ENCODE data around the gene CARS1. TPM values are rescaled to one million over a fixed set of nuclear protein-coding genes. Genes with fewer than 3 reads are reported as not detected.
A peak's percentile ranks its signal among the peaks of the same experiment; 100 is the strongest.

CARS1 gene
- total RNA-seq (2022) (67.6 and 80.1 TPM in 2 replicates), Bru-seq, nascent RNA (percentile 78 among the genes with signal in this experiment), BruChase-seq, experiment 1, labeled RNA remaining after a 6-hour chase (percentile 86 among the genes with signal in this experiment), BruChase-seq, experiment 2, labeled RNA remaining after a 2-hour chase (percentile 76 among the genes with signal in this experiment)
- long read RNA-seq, transcript CARS-202 (23 exons, 2,758 nt), result minor isoform, 5 of 98 reads
- long read RNA-seq, transcript CARS-203 (22 exons, 2,685 nt), result major isoform, 46 of 98 reads
- long read RNA-seq, transcript CARS-201 (22 exons, 2,491 nt), result minor isoform, 19 of 98 reads
- long read RNA-seq, partial matches to known transcripts, result 5 of 98 reads
- long read RNA-seq, other reads (novel, unspliced or antisense), result 22 of 98 reads

DNA sequence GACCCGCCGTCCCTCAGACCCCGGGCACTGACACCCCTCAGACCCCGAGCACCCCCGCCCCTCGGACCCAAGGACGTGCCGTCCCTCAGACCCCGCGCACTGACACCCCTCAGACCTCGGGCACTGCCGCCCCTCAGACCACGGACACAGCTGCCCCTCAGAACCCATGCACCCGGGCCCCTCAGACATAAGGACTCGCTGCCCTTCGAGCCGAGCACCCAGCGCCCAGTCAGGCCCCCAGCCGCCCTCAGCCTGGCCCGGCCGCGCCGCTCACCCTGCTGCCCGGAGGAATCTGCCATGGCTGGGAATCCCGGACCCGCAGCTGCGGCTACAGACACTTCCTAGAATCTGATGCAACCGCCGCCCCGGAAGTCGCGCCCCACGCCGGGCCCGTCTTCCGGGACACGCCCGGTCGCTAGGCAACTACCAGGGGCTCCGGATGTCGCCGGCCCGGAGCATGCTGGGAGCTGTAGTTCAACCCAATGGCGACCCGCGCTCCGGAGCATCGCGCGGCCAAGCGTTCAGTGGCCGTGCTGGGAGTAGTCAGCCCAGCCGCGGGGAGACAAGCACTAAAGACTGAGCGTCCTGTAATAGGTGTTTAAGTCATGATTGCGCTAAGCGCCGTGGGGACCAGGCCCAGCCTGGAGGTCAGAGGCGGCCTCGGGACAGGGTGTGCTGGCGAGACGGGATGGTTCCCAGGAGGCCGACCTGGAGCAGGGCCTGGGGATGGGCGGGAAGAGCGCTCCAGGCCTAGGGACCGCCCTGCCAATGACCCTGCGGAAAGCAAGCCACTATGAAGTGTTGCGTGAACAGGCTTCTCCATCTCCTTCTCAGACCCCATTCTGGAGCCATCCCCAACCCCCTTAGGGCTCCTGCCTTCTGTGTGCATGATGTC lies at the start of gene CARS1:
TSS of gene CARS1 (minus strand) at position 355 of the 895 bp plus-strand sequence. CDS start at position 299, 56 bp downstream.
- H3K4me1 Mint-ChIP-seq (ENCODE audit: low read depth, unreplicated experiment), result peaks cover 6% of the 10 kb centered on the region
- H3K27me3 Mint-ChIP-seq (ENCODE audit: unreplicated experiment), result peaks cover under 1% of the 10 kb centered on the region
- CTCF ChIA-PET, result interaction anchor here (0.7 to 2.0 kb wide), 2 partner anchors 34 to 65 kb away, joined by 3 to 5 read pairs; partner anchors contain the start of gene NAP1L4
- H3K4me3 Mint-ChIP-seq (ENCODE audit: low read depth, unreplicated experiment), result peak within 1 kb of the TSS; percentile 96
- peak; percentile 96 for DNase-seq
- H3K36me3 Mint-ChIP-seq (ENCODE audit: insufficient read depth, unreplicated experiment), result peaks cover 37% of the 10 kb centered on the region
- H3K27ac Mint-ChIP-seq (ENCODE audit: unreplicated experiment), result peak within 1 kb of the TSS; percentile 81
- TF ChIP-seq, protein P1, sequence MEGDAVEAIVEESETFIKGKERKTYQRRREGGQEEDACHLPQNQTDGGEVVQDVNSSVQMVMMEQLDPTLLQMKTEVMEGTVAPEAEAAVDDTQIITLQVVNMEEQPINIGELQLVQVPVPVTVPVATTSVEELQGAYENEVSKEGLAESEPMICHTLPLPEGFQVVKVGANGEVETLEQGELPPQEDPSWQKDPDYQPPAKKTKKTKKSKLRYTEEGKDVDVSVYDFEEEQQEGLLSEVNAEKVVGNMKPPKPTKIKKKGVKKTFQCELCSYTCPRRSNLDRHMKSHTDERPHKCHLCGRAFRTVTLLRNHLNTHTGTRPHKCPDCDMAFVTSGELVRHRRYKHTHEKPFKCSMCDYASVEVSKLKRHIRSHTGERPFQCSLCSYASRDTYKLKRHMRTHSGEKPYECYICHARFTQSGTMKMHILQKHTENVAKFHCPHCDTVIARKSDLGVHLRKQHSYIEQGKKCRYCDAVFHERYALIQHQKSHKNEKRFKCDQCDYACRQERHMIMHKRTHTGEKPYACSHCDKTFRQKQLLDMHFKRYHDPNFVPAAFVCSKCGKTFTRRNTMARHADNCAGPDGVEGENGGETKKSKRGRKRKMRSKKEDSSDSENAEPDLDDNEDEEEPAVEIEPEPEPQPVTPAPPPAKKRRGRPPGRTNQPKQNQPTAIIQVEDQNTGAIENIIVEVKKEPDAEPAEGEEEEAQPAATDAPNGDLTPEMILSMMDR (IDR thresholded peaks at IDR 0.05; ENCODE audit: unreplicated experiment), result no peak
- BruUV-seq (replicated peaks), result no TSS peak
- intact Hi-C loops (cut with micrococcal nuclease; ENCODE audit: unreplicated experiment), result no loop called here
- H3K9me3 Mint-ChIP-seq (ENCODE audit: low read depth, unreplicated experiment), result no peaks in the 10 kb centered on the region

DNA sequence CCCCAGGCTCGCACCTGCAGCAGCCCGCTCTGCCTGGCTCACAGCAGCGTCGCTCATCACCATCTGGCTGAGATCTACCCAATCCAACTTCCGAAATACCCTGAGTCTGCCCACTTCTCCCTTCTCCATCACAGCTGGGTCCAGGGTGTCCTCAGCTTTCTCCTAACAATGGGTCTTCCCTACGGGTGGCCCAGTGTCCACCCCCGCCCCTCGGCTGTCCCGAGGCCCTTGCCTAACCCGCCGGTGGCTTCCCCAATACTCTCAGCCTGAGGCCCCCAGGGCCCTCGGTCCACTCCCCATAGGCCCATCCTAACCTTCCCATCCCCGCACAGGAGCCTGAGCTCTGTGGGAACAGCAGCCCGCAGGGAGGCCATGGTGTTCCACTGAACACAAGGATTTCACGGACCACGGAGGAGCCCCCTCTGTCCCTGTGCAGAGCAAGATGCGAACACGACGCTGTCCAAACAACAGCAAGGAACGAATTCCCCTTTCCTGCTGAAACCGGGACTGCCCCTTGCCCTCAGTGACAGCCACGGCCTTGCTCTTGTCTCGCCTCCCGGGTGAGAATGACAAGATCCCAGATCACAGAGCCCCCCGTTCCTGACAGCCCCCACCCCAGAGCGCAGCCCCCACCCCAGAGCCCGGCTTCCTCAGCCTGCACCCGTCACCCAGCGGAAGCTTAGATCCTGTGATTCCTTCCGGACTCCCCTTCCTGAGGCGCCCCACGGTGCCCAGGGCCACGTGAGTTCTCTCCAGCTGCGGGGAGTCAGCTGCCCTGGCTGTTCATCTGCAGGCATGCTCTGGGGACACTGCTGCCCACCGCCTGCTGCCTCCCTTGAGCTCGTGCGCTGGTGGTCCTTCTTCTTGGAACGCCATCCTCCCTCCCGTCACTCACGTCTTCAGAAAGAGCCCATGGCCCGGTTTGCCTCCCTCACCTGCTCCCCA lies 48.8 kb upstream of the CARS1 start:
- Mint-ChIP-seq H3K27me3 (ENCODE audit: unreplicated experiment) (peaks cover 18% of the 10 kb centered on the region), H3K9me3 (ENCODE audit: low read depth, unreplicated experiment) (no peaks in the 10 kb centered on the region), H3K4me3 (ENCODE audit: low read depth, unreplicated experiment) (no peak overlapping the region), H3K4me1 (ENCODE audit: low read depth, unreplicated experiment) (no peaks in the 10 kb centered on the region), H3K36me3 (ENCODE audit: insufficient read depth, unreplicated experiment) (no peaks in the 10 kb centered on the region), H3K27ac (ENCODE audit: unreplicated experiment) (no peak overlapping the region)
- BruUV-seq (replicated peaks), result no TSS peak
- no peak for DNase-seq
- intact Hi-C loops (cut with micrococcal nuclease; ENCODE audit: unreplicated experiment), result no loop called here
- CTCF ChIA-PET, result interaction anchor here (0.6 kb wide), 1 partner anchor 135 kb away, joined by 4 read pairs; no protein-coding TSS in a partner anchor
- TF ChIP-seq, protein P1 (IDR thresholded peaks at IDR 0.05; ENCODE audit: unreplicated experiment), result no peak

DNA sequence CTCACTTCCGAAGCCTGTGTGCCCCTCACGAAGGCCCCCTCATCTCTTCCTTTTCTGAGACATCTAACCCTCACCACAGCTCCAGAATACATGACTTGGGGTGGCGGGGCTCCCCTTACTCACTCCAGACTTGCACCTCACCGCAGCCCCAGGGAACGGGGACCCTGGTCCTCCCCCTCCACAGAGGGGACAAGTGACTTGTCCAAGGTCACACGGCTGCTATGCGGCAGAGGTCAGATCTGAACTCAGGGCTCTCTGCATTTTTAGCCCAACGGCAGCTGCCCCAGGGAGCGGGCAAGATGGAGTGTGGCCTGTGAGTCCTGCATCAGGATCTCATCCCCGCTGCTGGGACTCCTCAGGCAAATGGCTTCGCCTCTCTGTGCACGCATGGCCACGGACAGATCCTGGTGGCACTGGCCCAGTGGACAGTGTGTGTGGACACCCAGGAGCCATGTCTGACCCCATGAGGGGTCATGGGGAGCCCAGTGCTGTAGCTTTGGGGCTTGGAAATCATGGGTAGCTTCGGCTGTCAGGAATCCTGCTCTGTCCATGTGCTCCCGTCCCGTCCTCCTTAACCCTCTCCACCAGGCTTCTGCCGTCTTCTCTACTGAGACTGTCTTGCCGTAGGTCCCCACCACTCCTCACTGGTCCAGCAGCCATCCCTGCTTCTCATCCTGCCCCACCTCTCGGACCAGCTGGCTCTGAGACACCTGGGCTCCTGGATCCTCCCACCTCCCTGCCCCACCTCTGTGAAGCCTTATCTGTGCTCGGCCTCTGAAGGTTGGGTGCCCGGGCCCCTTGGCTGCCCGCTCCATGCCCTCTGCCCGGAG lies 48.0 kb upstream of the CARS1 start:
- no peak for DNase-seq
- Mint-ChIP-seq H3K9me3 (ENCODE audit: low read depth, unreplicated experiment) (no peaks in the 10 kb centered on the region), H3K27ac (ENCODE audit: unreplicated experiment) (no peak overlapping the region), H3K4me3 (ENCODE audit: low read depth, unreplicated experiment) (no peak overlapping the region), H3K36me3 (ENCODE audit: insufficient read depth, unreplicated experiment) (no peaks in the 10 kb centered on the region), H3K27me3 (ENCODE audit: unreplicated experiment) (peaks cover 18% of the 10 kb centered on the region), H3K4me1 (ENCODE audit: low read depth, unreplicated experiment) (no peaks in the 10 kb centered on the region)
- TF ChIP-seq, protein P1 (IDR thresholded peaks at IDR 0.05; ENCODE audit: unreplicated experiment), result no peak
- BruUV-seq (replicated peaks), result no TSS peak
- intact Hi-C loops (cut with micrococcal nuclease; ENCODE audit: unreplicated experiment), result no loop called here
- CTCF ChIA-PET, result no interaction called here
